Mesenchymal stem cell (in vitro differentiated cells and primary cell): ENCODE data around the gene KCNC1.

Experiments
- DNase-seq: peaks from one replicate; pipeline ENCODE4 v3.0.0-alpha.2; 2013
- H2AFZ ChIP-seq: one replicate; pipeline ENCODE4 v1.6.1; 2013; ENCODE audit warnings: low read depth, mild to moderate bottlenecking, control low read depth, inconsistent platforms, low read length, moderate library complexity
- H2AK5ac ChIP-seq: 2 replicates; pipeline ENCODE4 v1.6.1; 2013; ENCODE audit warnings: low read length, moderate library complexity, mild to moderate bottlenecking, inconsistent platforms; ENCODE audit not compliant: severe bottlenecking
- H2BK120ac ChIP-seq: one replicate; pipeline ENCODE4 v1.6.1; 2013; ENCODE audit warnings: low read depth, mild to moderate bottlenecking, inconsistent platforms, low read length, moderate library complexity
- H2BK12ac ChIP-seq, 2 experiments: one replicate each; pipeline ENCODE4 v1.6.1; 2013; ENCODE audit warnings: inconsistent platforms in 2 of 2, low read length in 2 of 2, mild to moderate bottlenecking in 2 of 2, moderate library complexity in 2 of 2, control low read depth in 1 of 2
- H2BK15ac ChIP-seq: one replicate; pipeline ENCODE4 v1.6.1; 2013; ENCODE audit warnings: mild to moderate bottlenecking, low read depth, inconsistent platforms; ENCODE audit not compliant: poor library complexity, severe bottlenecking
- H2BK5ac ChIP-seq: 2 replicates; pipeline ENCODE4 v1.6.1; 2013; ENCODE audit warnings: low read depth, mild to moderate bottlenecking, low read length, control low read depth, inconsistent platforms; ENCODE audit not compliant: poor library complexity, severe bottlenecking
- H3K14ac ChIP-seq, 2 experiments: one replicate each; pipeline ENCODE4 v1.6.1; 2013; ENCODE audit warnings: inconsistent platforms in 2 of 2, low read length in 2 of 2, control low read depth in 1 of 2, mild to moderate bottlenecking in 1 of 2, moderate library complexity in 1 of 2
- H3K18ac ChIP-seq, 2 experiments: one replicate each; pipeline ENCODE4 v1.6.1; 2013; ENCODE audit warnings: inconsistent platforms in 2 of 2, low read length in 2 of 2, control low read depth in 1 of 2, low read depth in 1 of 2, mild to moderate bottlenecking in 1 of 2
- H3K23ac ChIP-seq, 2 experiments: one replicate each; pipeline ENCODE4 v1.6.1; 2013; ENCODE audit warnings: inconsistent platforms in 2 of 2, low read length in 2 of 2, mild to moderate bottlenecking in 2 of 2, moderate library complexity in 2 of 2, control low read depth in 1 of 2
- H3K27ac ChIP-seq: 2 replicates; pipeline ENCODE4 v1.5.1; 2013; ENCODE audit warnings: mild to moderate bottlenecking, moderate library complexity, low read length, control low read depth, inconsistent platforms; ENCODE audit not compliant: poor library complexity, severe bottlenecking
- H3K27me3 ChIP-seq, 2 experiments: 2 replicates each; pipeline versions ENCODE4 v1.6.1 to v1.7.0; 2013; ENCODE audit warnings: low read length in 2 of 2, mild to moderate bottlenecking in 2 of 2, moderate library complexity in 2 of 2, control low read depth in 1 of 2, inconsistent platforms in 1 of 2; ENCODE audit not compliant: control insufficient read depth in 1 of 2, insufficient read depth in 1 of 2
- H3K36me3 ChIP-seq, 2 experiments: 2 replicates each; pipeline versions ENCODE4 v1.6.1 to v1.7.0; 2013; ENCODE audit warnings: low read length in 2 of 2, control low read depth in 1 of 2, inconsistent platforms in 1 of 2, low read depth in 1 of 2, mild to moderate bottlenecking in 1 of 2; ENCODE audit not compliant: insufficient read depth in 2 of 2, control insufficient read depth in 1 of 2
- H3K4ac ChIP-seq, 2 experiments: one replicate each; pipeline ENCODE4 v1.6.1; 2013; ENCODE audit warnings: inconsistent platforms in 2 of 2, low read length in 2 of 2, mild to moderate bottlenecking in 2 of 2, moderate library complexity in 2 of 2, control low read depth in 1 of 2, low read depth in 1 of 2
- H3K4me1 ChIP-seq: 2 replicates; pipeline ENCODE4 v1.6.1; 2013; ENCODE audit warnings: low read depth, low read length, control low read depth; ENCODE audit not compliant: control insufficient read depth, insufficient read depth
- H3K4me2 ChIP-seq: 2 replicates; pipeline ENCODE4 v1.6.1; 2013; ENCODE audit warnings: low read length, mild to moderate bottlenecking, inconsistent platforms; ENCODE audit not compliant: poor library complexity, severe bottlenecking
- H3K4me3 ChIP-seq, 2 experiments: 2 replicates each; pipeline versions ENCODE4 v1.5.1 to v1.7.0; 2013; ENCODE audit warnings: low read length in 2 of 2, mild to moderate bottlenecking in 2 of 2, control low read depth in 1 of 2, low read depth in 1 of 2; ENCODE audit not compliant: insufficient read depth in 1 of 2
- H3K79me1 ChIP-seq: replicated peaks from 2 replicates; pipeline ENCODE4 v1.6.1; 2013; ENCODE audit warnings: mild to moderate bottlenecking, control low read depth, low read length, inconsistent platforms; ENCODE audit not compliant: poor library complexity, severe bottlenecking
- H3K9ac ChIP-seq: 2 replicates; pipeline ENCODE4 v1.7.0; 2013; ENCODE audit warnings: mild to moderate bottlenecking, low read length, moderate library complexity
- H3K9me3 ChIP-seq: 2 replicates; pipeline ENCODE4 v1.7.0; 2013; ENCODE audit warnings: mild to moderate bottlenecking, low read length; ENCODE audit not compliant: control insufficient read depth
- H4K8ac ChIP-seq: one replicate; pipeline ENCODE4 v1.6.1; 2013; ENCODE audit warnings: inconsistent platforms, mild to moderate bottlenecking, low read length, moderate library complexity
- H4K91ac ChIP-seq: one replicate; pipeline ENCODE4 v1.6.1; 2013; ENCODE audit warnings: mild to moderate bottlenecking, low read length, inconsistent platforms
- WGBS: methylation state at CpG from one replicate; pipeline ENCODE4 v1.1.7; 2013; ENCODE audit warnings: mixed read lengths; 5-methylcytosine and 5-hydroxymethylcytosine counted together

KCNC1 gene

GRCh38 chr11:17730137-17730536 is 4.4 kb upstream of the KCNC1 start:
- no peak overlapping the region for H2BK120ac ChIP-seq
- no peak for DNase-seq
- 33% methylated on average over 1 of the region's 2 CpGs for WGBS

GRCh38 chr11:17730608-17731462 is 3.7 kb upstream of the KCNC1 start:
- 19% methylated on average over 9 of the region's 9 CpGs for WGBS
- Histone ChIP-seq H3K4me2 (no peak overlapping the region), H2BK12ac (no peak overlapping the region), H2AK5ac (no peak overlapping the region), H2AFZ (no peak overlapping the region), H4K8ac (no peak overlapping the region), H3K14ac (no peak overlapping the region), H3K23ac (no peak overlapping the region), H3K36me3 (no peaks in the 10 kb centered on the region), H2BK5ac (no peak overlapping the region), H3K27me3 (peaks cover 34 to 79% of the 10 kb centered on the region in 2 experiments), H3K9ac (no peak overlapping the region), H3K4me3 (no peak overlapping the region), H3K4me1 (peaks cover 20% of the 10 kb centered on the region), H4K91ac (no peak overlapping the region), H3K27ac (no peak overlapping the region), H3K4ac (no peak overlapping the region), H3K79me1 (no peaks in the 10 kb centered on the region), H2BK120ac (no peak overlapping the region), H3K18ac (no peak overlapping the region), H3K9me3 (no peaks in the 10 kb centered on the region), H2BK15ac (no peak overlapping the region)
- DNase-seq = peak; percentile 72

More at GRCh38 chr11:17730137-17730536, 4.4 kb upstream of the KCNC1 start:
- Histone ChIP-seq H2AFZ (no peak overlapping the region), H3K4ac (no peak overlapping the region), H3K9me3 (no peaks in the 10 kb centered on the region), H3K9ac (no peak overlapping the region), H2BK15ac (no peak overlapping the region), H4K91ac (no peak overlapping the region), H3K18ac (no peak overlapping the region), H3K27ac (no peak overlapping the region), H2BK12ac (no peak overlapping the region), H3K36me3 (no peaks in the 10 kb centered on the region), H3K4me1 (peaks cover 14% of the 10 kb centered on the region), H3K27me3 (peaks cover 35 to 83% of the 10 kb centered on the region in 2 experiments), H3K4me2 (no peak overlapping the region), H3K4me3 (no peak overlapping the region), H3K14ac (no peak overlapping the region), H2AK5ac (no peak overlapping the region), H2BK5ac (no peak overlapping the region), H3K79me1 (no peaks in the 10 kb centered on the region), H3K23ac (no peak overlapping the region), H4K8ac (no peak overlapping the region)

- Histone ChIP-seq H3K27me3 (peaks cover 54 to 81% of the 10 kb centered on the region in 2 experiments), H3K79me1 (no peaks in the 10 kb centered on the region), H2BK120ac (no peak overlapping the region), H2AK5ac (no peak overlapping the region), H4K8ac (no peak overlapping the region), H3K4me3 (no peak overlapping the region), H3K18ac (no peak overlapping the region), H4K91ac (no peak overlapping the region), H3K9me3 (no peaks in the 10 kb centered on the region), H2BK15ac (no peak overlapping the region), H3K4ac (no peak overlapping the region), H2BK12ac (no peak overlapping the region), H3K9ac (no peak overlapping the region), H2BK5ac (no peak overlapping the region), H3K14ac (no peak overlapping the region), H3K4me1 (peaks cover 21% of the 10 kb centered on the region), H3K4me2 (no peak overlapping the region), H3K36me3 (no peaks in the 10 kb centered on the region), H3K27ac (no peak overlapping the region), H3K23ac (no peak overlapping the region), H2AFZ (no peak overlapping the region)
- no peak for DNase-seq
- 82% methylated on average over 4 of the region's 4 CpGs for WGBS
Observed at GRCh38 chr11:17733261-17733660, 1.3 kb upstream of the KCNC1 start.

- H2BK5ac ChIP-seq = no peak overlapping the region
- no peak overlapping the region for H2BK12ac ChIP-seq
- no peak overlapping the region for H3K9ac ChIP-seq
- no peak overlapping the region for H3K23ac ChIP-seq
- H3K79me1 ChIP-seq = no peaks in the 10 kb centered on the region
- H3K4me3 ChIP-seq = peak overlapping the region; percentile 53 to 54
- peaks cover 23% of the 10 kb centered on the region for H3K4me1 ChIP-seq
- H3K36me3 ChIP-seq = no peaks in the 10 kb centered on the region
- no peak overlapping the region for H2AFZ ChIP-seq
- no peak overlapping the region for H2BK120ac ChIP-seq
- no peak overlapping the region for H2BK15ac ChIP-seq
- no peak overlapping the region for H3K14ac ChIP-seq
- peak; percentile 78 for DNase-seq
- no peak overlapping the region for H3K18ac ChIP-seq
- no peak overlapping the region for H3K4ac ChIP-seq
- no peak overlapping the region for H3K27ac ChIP-seq
- H3K4me2 ChIP-seq = peak overlapping the region; percentile 89
- peaks cover 74 to 83% of the 10 kb centered on the region in 2 experiments for H3K27me3 ChIP-seq
- no peak overlapping the region for H4K8ac ChIP-seq
- H3K9me3 ChIP-seq = no peaks in the 10 kb centered on the region
- 2% methylated on average over 55 of the region's 73 CpGs for WGBS
- no peak overlapping the region for H2AK5ac ChIP-seq
- no peak overlapping the region for H4K91ac ChIP-seq
Observed at GRCh38 chr11:17734986-17735817, 621 bp downstream of the KCNC1 start.
